Anterior cingulate cortex (tissue), 58 donors: ENCODE measurements around the gene RPA4.
"Not testable (repeated sequence)": the region's sequence is repeated elsewhere in the genome, so short reads cannot be mapped to it uniquely, and the experiment has no call there.

Source experiments
- DNase-seq, 58 donors: peaks; one replicate each; lab custom pipeline; 2025; lab: John Stamatoyannopoulos, UW

Gene RPA4, protein sequence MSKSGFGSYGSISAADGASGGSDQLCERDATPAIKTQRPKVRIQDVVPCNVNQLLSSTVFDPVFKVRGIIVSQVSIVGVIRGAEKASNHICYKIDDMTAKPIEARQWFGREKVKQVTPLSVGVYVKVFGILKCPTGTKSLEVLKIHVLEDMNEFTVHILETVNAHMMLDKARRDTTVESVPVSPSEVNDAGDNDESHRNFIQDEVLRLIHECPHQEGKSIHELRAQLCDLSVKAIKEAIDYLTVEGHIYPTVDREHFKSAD

DNA sequence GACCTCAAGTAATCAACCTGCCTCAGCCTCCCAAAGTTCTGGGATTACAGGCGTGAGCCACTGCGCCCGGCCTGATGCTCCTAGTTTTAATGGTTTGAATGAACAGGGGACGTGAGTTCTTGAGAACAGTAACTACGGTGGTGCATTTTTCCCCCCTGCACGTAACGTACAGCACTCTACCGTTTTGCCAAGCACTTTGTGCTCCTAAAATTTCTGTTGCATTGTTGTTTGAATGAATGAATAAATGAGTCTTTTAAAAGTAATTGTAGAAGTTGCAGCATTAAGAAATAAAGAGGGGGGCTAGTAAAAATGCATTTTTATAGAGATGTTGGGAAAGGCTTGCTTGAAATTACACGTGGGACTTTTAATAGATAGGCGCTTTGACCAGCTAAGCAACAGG lies at the start of gene RPA4:
TSS of gene RPA4 (plus strand) at position 301 of the 400 bp plus-strand sequence. CDS start 403 bp downstream, outside the sequence.
- DNase-seq: no peak

DNA sequence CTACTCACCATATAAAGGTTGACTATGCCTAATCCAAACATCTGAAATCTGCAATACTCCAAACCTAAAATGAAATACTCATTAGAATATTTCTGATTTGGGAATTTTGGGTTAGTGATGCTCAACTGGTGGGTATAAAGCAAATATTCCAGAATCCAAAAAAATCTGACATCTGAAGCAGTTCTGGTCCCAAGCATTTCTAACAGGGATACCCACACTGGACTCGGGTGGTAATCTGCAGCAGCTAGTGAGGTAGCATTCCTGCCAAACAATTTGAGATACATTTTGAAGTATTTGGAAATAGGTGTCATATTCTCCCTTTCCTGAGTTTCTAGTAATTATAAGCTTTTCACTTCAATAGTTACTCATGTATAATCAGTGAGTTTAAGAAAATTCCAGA lies 49.6 kb upstream of the RPA4 start:
- no peak for DNase-seq

- DNase-seq: no peak
These were observed 47.9 kb upstream of the RPA4 start for GRCh38 chrX:96835660-96836289.

DNA sequence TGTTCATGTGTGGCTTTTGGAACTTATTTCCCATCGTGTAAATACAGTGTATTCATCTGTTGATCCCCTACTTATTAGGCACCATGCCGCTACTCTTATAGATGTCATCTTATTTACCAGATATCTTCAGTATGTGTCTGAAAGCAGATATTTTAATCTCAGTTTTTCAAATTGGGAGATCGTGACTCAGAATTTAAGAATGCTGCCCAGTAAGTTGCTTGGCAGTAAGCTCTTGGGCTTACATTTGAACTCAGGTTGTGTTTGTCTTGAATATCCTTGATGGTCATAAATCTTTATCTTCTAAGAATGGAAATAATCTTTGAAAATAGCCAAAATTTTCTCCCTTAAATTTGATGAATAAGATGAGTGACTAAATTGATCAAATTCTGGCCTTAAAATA lies 45.9 kb upstream of the RPA4 start:
- DNase-seq: no peak

GRCh38 chrX:96838537-96838936 lies 45.2 kb upstream of the RPA4 start:
- no peak for DNase-seq

DNA sequence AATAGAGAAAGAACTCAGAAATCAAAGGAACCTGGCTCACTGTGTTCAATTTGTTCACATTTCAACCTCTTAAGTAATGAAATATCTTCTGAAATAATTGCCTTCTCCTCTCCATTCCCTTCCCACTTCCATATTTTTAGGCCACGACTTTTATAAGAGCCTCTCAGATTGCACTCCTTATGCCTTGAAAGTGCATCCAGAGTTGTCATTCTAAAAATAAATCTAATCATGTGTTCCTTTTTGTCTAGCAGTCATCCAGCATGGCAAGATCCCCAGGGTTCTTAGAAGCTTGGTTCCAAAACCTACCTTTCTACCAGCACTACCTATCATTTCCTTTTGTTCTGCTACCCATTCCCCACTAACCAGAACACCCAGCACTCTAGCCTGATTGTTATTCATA lies 42.4 kb upstream of the RPA4 start:
- DNase-seq: no peak

DNA sequence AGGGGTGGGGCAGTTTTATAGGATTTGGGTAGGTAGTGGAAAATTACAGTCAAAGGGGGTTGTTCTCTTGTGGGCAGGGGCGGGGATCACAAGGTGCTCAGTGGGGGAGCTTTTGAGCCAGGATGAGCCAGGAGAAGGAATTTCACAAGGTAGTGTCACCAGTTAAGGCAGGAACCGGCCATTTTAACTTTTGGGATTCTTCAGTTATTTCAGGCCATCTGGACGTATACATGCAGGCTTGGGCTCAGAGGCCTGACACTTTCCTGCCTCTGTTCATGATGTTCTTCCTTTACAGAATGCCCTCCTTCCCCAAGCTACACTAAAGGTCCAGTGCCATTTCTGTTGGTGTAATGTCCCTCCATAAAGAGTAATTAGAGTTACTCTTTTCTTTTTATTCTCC lies 41.8 kb upstream of the RPA4 start:
- DNase-seq: not testable (repeated sequence)

DNA sequence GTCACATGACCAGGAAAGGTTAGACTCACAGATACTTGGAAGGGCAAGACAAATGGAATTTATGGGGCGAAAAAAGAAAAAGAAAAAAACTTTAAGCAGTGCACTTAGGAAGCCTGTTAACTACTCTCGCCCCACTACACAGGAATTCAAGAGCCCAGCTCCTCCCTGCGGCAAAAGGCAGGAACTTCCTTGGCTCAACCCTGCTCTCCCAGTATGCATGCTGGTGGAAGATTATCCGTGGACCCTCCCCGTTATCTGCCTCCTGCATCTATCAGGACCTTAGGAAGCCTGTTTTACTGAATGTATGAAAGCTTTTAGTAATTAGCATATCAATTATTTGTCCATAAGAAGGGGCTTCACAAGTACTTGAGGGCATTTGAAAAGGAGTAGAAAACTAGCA lies 40.1 kb upstream of the RPA4 start:
- DNase-seq: no peak

DNA sequence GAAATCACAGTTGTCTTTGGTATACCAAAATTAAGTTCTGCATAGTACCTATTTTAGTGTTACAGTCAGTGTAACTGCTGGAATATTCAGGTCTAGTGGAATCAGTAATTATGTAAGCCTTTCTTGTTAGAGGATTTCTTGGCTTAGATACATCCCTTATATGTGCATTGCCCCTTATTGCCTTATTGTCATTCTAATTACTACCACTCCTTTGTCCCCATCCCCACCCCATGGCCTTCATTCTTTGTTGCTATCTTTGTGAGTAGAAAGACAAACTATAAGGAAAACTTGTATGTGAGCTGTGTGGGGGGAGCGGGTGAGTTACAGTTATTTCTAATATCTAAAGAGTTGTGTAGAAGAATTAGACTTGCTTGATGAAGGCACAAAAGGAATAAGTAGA lies 36.9 kb upstream of the RPA4 start:
- no peak for DNase-seq

DNA sequence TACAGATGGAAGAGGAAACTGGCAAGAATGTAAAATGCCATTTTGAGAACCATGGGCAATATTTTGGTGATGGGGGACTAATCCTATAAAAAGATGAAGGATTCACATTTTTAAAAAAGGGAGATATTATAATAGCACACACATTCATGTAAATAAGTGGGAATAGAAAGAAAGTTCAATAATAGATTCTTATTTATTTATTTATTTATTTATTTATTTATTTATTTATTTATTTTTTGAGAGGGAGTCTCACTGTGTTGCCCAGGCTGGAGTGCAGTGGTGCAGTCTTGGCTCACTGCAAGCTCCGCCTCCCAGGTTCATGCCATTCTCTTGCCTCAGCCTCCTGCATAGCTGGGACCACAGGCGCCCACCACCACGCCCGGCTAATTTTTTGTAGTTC lies 24.3 kb upstream of the RPA4 start:
- DNase-seq: not testable (repeated sequence)

DNA sequence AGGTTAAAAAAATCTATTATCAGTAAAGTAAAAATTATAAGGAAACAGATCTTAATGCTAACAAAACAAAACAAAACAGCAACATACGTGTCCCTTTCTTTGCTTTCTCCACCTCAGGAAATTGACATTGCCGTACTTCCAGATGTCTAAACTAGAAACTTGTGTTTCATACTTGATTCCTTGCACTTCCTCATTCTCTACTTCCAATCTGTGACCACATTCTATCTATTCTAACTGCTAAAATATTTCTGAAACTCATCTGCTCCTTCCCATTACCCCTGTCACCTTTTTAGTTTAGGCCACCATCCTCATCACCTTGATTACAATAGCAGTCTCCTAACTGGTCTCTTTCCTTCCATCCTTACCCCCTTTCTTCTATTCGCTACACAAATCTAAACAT lies 22.5 kb upstream of the RPA4 start:
- no peak for DNase-seq

DNA sequence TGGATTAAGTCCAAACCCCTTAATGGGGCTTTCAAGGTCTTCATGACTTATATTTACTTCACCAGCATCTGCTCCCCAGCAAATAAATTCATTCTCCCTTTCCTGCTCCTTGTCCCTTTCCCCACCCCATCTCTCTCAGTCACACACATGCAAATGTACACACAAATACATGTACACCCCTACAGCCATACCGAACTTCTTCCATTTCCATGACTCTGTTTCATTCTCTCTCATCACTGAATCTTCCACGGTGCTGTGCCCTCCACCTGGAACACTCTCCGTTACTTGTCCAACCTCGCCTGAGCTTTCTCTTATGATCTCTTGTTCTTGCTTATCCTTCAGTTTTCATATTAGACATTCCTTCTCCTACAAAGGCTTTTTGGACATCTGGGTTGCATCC lies 22.0 kb upstream of the RPA4 start:
- no peak for DNase-seq

- DNase-seq: no peak
These were observed 319 bp downstream of the RPA4 start for GRCh38 chrX:96884027-96884426.

- DNase-seq: no peak
These were observed 6.0 kb downstream of the RPA4 start for GRCh38 chrX:96889726-96890125.

DNA sequence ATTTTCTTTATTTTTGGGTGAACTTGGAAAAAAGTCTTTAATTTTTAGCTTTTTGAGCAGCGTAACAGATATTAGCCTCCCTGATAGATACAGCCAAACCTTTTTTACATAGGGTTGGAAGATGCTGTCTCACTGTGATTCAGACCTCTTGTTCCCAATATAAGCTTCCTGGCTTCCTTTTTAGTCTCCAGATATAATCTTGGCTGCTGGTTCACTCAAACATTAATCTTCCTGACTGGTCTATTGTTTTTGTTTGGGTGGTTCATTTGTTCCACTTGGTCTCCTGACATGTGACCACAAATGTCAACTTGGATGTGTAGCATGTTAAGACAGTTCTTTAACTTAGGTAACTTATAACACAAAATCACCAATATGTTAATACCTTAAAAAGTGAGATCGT lies 23.0 kb downstream of the RPA4 start:
- no peak for DNase-seq

DNA sequence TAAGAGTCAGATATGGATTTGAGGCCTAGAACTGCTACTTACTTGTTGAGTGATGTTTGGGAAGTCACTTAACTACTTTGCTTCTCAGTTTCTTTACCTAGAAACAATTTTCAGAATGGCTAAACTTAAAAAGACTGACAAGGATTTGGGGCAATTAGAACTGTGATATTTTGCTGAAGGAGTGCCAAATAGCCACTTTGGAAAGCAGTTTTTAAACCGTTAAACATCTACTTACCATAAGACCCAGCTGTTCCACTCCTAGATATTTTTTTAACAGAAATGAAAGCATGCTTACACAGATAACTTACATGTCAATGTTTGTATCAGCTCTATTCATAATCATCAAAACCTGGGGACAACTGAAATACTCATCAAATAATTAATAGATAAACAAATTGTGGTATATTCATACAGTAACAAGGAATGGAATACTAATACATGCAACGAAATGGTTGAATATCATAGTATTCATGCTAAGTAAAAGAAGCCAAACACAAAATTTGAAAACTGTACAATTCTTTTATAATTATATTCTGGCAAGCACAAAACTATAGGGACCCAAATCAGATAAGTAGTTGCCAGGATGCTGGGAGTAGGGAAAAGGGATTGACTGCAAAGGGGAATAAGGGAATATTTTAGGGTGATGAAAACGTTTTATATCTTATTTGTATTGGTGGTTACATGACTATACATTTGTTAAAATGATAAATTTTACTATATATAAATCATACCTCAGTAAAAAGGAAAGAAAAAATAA lies 24.0 kb downstream of the RPA4 start:
- DNase-seq: no peak

DNA sequence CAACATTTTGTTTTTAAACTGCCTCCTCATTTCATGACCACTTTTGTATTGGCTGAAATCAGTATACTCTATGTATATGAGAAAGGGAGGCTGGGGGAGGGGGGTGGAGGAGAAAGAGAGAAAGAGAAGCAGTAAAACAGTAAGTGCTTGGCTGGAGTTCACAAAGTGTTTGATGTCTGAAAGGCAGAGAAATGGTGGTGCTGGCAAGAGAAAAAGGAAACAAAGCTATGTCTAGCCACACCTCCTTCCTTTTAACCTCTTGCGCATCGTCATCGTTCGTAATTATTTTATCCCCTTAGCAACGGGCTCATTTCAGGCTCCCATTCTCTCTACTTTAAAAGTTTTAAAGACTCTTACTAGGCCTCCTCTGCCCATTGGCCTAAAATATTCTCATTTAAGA lies 25.6 kb downstream of the RPA4 start:
- DNase-seq: no peak

DNA sequence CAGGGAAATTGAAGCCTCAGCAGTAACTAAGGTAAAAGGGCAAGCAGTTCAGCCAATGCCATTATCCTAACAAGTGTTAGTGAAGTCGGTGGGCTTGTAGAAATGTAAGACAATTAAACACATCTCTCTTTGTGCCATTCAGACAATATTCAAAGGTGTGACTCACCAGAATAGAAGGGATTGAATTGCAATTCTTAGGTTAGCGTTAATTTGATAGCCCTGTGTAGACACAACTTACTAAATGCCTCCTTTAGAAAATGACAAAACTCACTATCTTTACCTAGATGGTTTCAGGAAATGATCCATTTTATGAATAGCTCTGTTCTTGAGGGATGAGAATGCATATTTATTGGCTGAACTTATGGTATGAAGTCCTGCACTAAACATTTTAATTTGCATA lies 35.2 kb downstream of the RPA4 start:
- DNase-seq: no peak

DNA sequence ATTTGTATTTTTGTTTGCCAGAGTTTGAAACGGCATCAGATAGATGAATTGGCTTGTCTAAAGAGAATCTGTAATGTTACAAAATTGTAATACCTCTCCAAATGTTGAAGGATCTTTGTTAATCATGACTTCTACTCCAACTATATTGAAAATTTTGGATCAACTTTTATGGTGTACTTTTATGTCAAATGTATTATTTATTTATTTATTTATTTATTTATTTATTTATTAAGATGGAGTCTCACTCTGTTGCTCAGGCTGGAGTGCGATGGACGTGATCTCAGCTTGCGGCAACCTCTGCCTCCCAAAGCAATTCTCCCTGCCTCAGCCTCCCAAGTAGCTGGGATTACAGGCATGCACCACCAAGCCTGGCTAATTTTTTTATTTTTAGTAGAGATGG lies 36.0 kb downstream of the RPA4 start:
- DNase-seq: no peak

GRCh38 chrX:96924581-96924980 lies 40.9 kb downstream of the RPA4 start:
- no peak for DNase-seq

DNA sequence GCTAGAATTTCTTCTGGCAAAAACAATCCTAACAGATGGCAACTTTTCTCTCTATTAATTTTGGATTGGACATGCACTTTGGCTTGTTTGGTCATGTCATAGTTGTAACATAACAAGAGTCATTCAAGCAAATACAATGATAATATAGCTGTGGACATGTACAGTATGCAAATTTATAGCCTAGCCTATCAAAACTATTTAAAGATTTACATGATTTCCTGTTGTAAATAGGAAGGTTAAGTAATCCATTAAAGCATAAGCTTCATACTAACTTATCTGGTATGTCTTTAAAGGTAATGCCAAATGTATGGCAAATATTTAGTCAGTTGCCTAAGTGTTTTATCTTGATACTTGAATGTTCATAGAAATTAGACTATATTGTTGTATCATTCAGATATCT lies 45.3 kb downstream of the RPA4 start:
- DNase-seq: no peak
